Thymus (tissue), 11 donors: ENCODE results near the gene DNLZ. TPM values are rescaled to one million over a fixed set of nuclear protein-coding genes. Genes with fewer than 3 reads are reported as not detected.

Source experiments
- DNase-seq, 9 donors: peaks; one replicate each; pipeline ENCODE4 v3.0.0-alpha.2; 2013; ENCODE audit warnings: low spot score in 9 of 9, low read depth in 6 of 9, missing footprints in 1 of 9
- H3K27ac ChIP-seq, 2 donors: one replicate each; pipeline ENCODE4 v1.5.1; 2013; ENCODE audit warnings: control low read depth in 1 of 2, low read depth in 1 of 2, low read length in 1 of 2, mild to moderate bottlenecking in 1 of 2, moderate library complexity in 1 of 2
- H3K27me3 ChIP-seq, 2 donors: one replicate each; pipeline ENCODE4 v1.5.1; 2013; ENCODE audit warnings: low read length in 1 of 2; ENCODE audit not compliant: control insufficient read depth in 2 of 2, insufficient read depth in 1 of 2
- H3K36me3 ChIP-seq, 2 donors: one replicate each; pipeline ENCODE4 v1.5.1; 2013; ENCODE audit warnings: low read length in 1 of 2, mild to moderate bottlenecking in 1 of 2, moderate library complexity in 1 of 2; ENCODE audit not compliant: control insufficient read depth in 2 of 2, insufficient read depth in 2 of 2
- H3K4me1 ChIP-seq, 2 donors: one replicate each; pipeline ENCODE4 v1.5.1; 2013; ENCODE audit warnings: low read length in 2 of 2; ENCODE audit not compliant: control insufficient read depth in 2 of 2, insufficient read depth in 2 of 2
- H3K4me3 ChIP-seq, 2 donors: one replicate each; pipeline ENCODE4 v1.5.1; 2013; ENCODE audit warnings: low read length in 2 of 2, control low read depth in 1 of 2, mild to moderate bottlenecking in 1 of 2
- H3K9me3 ChIP-seq, 2 donors: one replicate each; pipeline ENCODE4 v1.5.1; 2013; ENCODE audit warnings: low read length in 1 of 2, mild to moderate bottlenecking in 1 of 2; ENCODE audit not compliant: control insufficient read depth in 2 of 2, insufficient read depth in 1 of 2
- whole genome bisulfite sequencing: extraction: QIAGEN DNeasy Blood & Tissue Kit; methylation state at CpG from one replicate; pipeline ENCODE4 v1.1.7; 2013; 5-methylcytosine and 5-hydroxymethylcytosine counted together
- polyA plus RNA-seq: library from polyadenylated mRNA; stranded (reverse); fragments of 200-250 nt; gene quantifications from one replicate; pipeline ENCODE4 v1.2.3, GENCODE V29; 2013
- total RNA-seq: library from RNA; stranded (reverse); fragments of 120-200 nt; gene quantifications from one replicate; pipeline ENCODE4 v1.2.4, GENCODE V29; 2013
- donor health status: healthy.

Gene DNLZ
- total and polyA plus RNA-seq, 2 donors = 15.7 to 41.9 TPM

GRCh38 chr9:136359774-136360718 is 3.5 kb downstream of the DNLZ start:
- Histone ChIP-seq H3K27ac (no peak overlapping the region), H3K36me3 (peaks cover 3 to 44% of the 10 kb centered on the region in 2 donors)

GRCh38 chr9:136358888-136359287 is 4.7 kb downstream of the DNLZ start:
- WGBS = 88% methylated on average over 2 of the region's 2 CpGs
- H3K27me3 ChIP-seq = peaks cover 0 to 2% of the 10 kb centered on the region in 2 donors
- peaks cover 3 to 44% of the 10 kb centered on the region in 2 donors for H3K36me3 ChIP-seq
- no peak overlapping the region for H3K27ac ChIP-seq
- peaks cover 2 to 5% of the 10 kb centered on the region in 2 donors for H3K4me1 ChIP-seq
- DNase-seq = no peak
- H3K9me3 ChIP-seq = peaks cover 0 to 4% of the 10 kb centered on the region in 2 donors
- H3K4me3 ChIP-seq = no peak overlapping the region

More at GRCh38 chr9:136359774-136360718, 3.5 kb downstream of the DNLZ start:
- H3K9me3 ChIP-seq = peaks cover 0 to 12% of the 10 kb centered on the region in 2 donors
- no peak for DNase-seq
- no peak overlapping the region for H3K4me3 ChIP-seq
- 92% methylated on average over 38 of the region's 38 CpGs for WGBS
- peaks cover 6 to 10% of the 10 kb centered on the region in 2 donors for H3K4me1 ChIP-seq
- H3K27me3 ChIP-seq = peaks cover 2 to 10% of the 10 kb centered on the region in 2 donors

GRCh38 chr9:136358016-136358415 is 5.5 kb downstream of the DNLZ start:
- no peak overlapping the region for H3K4me3 ChIP-seq
- H3K4me1 ChIP-seq = peaks cover 0 to 12% of the 10 kb centered on the region in 2 donors
- no peak for DNase-seq
- H3K27me3 ChIP-seq = no peaks in the 10 kb centered on the region
- H3K9me3 ChIP-seq = peaks cover 0 to 3% of the 10 kb centered on the region in 2 donors
- no peak overlapping the region for H3K27ac ChIP-seq
- 96% methylated on average over 29 of the region's 29 CpGs for WGBS
- H3K36me3 ChIP-seq = peaks cover 3 to 44% of the 10 kb centered on the region in 2 donors

- peaks cover 0 to 20% of the 10 kb centered on the region in 2 donors for H3K4me1 ChIP-seq
- WGBS = 92% methylated on average over 22 of the region's 22 CpGs
- no peak overlapping the region for H3K4me3 ChIP-seq
- peaks cover 3 to 41% of the 10 kb centered on the region in 2 donors for H3K36me3 ChIP-seq
- H3K9me3 ChIP-seq = peaks cover 0 to 3% of the 10 kb centered on the region in 2 donors
- no peak for DNase-seq
- H3K27ac ChIP-seq = no peak overlapping the region
- H3K27me3 ChIP-seq = no peaks in the 10 kb centered on the region
Measured at GRCh38 chr9:136357202-136357725, 6.3 kb downstream of the DNLZ start.

- Histone ChIP-seq H3K27me3 (no peaks in the 10 kb centered on the region), H3K4me1 (peaks cover 0 to 21% of the 10 kb centered on the region in 2 donors), H3K36me3 (peaks cover 3 to 28% of the 10 kb centered on the region in 2 donors), H3K9me3 (peaks cover 0 to 3% of the 10 kb centered on the region in 2 donors), H3K27ac (no peak overlapping the region), H3K4me3 (no peak overlapping the region)
- DNase-seq = no peak
- WGBS = 96% methylated on average over 54 of the region's 54 CpGs
Measured at GRCh38 chr9:136355616-136356557, 7.7 kb downstream of the DNLZ start.

- H3K36me3 ChIP-seq = peaks cover 3 to 18% of the 10 kb centered on the region in 2 donors
- no peak overlapping the region for H3K4me3 ChIP-seq
- H3K4me1 ChIP-seq = peaks cover 0 to 21% of the 10 kb centered on the region in 2 donors
- H3K9me3 ChIP-seq = peaks cover 0 to 3% of the 10 kb centered on the region in 2 donors
- no peaks in the 10 kb centered on the region for H3K27me3 ChIP-seq
- no peak for DNase-seq
- 93% methylated on average over 17 of the region's 17 CpGs for WGBS
- H3K27ac ChIP-seq = no peak overlapping the region
Measured at GRCh38 chr9:136354592-136355085, 8.9 kb downstream of the DNLZ start.

GRCh38 chr9:136353757-136354488 is 9.6 kb downstream of the DNLZ start:
- peaks cover 0 to 3% of the 10 kb centered on the region in 2 donors for H3K9me3 ChIP-seq
- 94% methylated on average over 13 of the region's 13 CpGs for WGBS
- no peak overlapping the region for H3K4me3 ChIP-seq
- no peaks in the 10 kb centered on the region for H3K27me3 ChIP-seq
- H3K27ac ChIP-seq = no peak overlapping the region
- DNase-seq = no peak
- H3K36me3 ChIP-seq = peaks cover 3 to 13% of the 10 kb centered on the region in 2 donors
- H3K4me1 ChIP-seq = peaks cover 0 to 21% of the 10 kb centered on the region in 2 donors

- H3K9me3 ChIP-seq = peaks cover 0 to 3% of the 10 kb centered on the region in 2 donors
- 95% methylated on average over 11 of the region's 11 CpGs for WGBS
- DNase-seq = no peak
- H3K36me3 ChIP-seq = peaks cover 3 to 5% of the 10 kb centered on the region in 2 donors
- peak overlapping the region in 1 of 2 donors; percentile 7 for H3K27ac ChIP-seq
- H3K27me3 ChIP-seq = no peaks in the 10 kb centered on the region
- H3K4me3 ChIP-seq = no peak overlapping the region
- H3K4me1 ChIP-seq = peaks cover 0 to 21% of the 10 kb centered on the region in 2 donors
Measured at GRCh38 chr9:136353088-136353487, 10.5 kb downstream of the DNLZ start.
